ENCODE data around the gene ZNF664.

Gene ZNF664

GRCh38 chr12:123966596-123966995 is 6.4 kb upstream of the ZNF664 start:
- no peak for TF ChIP-seq CTCF (conservative IDR thresholded peaks at IDR 0.05; ENCODE audit: low read depth, low read length)
- no peak overlapping the region for H3K4me3 ChIP-seq (ENCODE audit: low read depth, low read length)
- no peak for DNase-seq (ENCODE audit: low read depth)

- no peak overlapping the region for H3K4me3 ChIP-seq (ENCODE audit: low read depth, low read length)
- no peak for TF ChIP-seq CTCF (conservative IDR thresholded peaks at IDR 0.05; ENCODE audit: low read depth, low read length)
- DNase-seq (ENCODE audit: low read depth) = no peak
These were observed 5.9 kb upstream of the ZNF664 start for GRCh38 chr12:123967121-123967586.

- DNase-seq (ENCODE audit: low read depth) = no peak
- H3K4me3 ChIP-seq (ENCODE audit: low read depth, low read length) = peak overlapping the region; percentile 74
- TF ChIP-seq CTCF (conservative IDR thresholded peaks at IDR 0.05; ENCODE audit: low read depth, low read length) = no peak
These were observed 1.6 kb upstream of the ZNF664 start for GRCh38 chr12:123971449-123971769.

GRCh38 chr12:123971770-123972456 is 1.1 kb upstream of the ZNF664 start:
- peak; percentile 64 for DNase-seq (ENCODE audit: low read depth)
- TF ChIP-seq CTCF (conservative IDR thresholded peaks at IDR 0.05; ENCODE audit: low read depth, low read length) = no peak
- peak overlapping the region; percentile 74 for H3K4me3 ChIP-seq (ENCODE audit: low read depth, low read length)

- TF ChIP-seq CTCF (conservative IDR thresholded peaks at IDR 0.05; ENCODE audit: low read depth, low read length) = no peak
- DNase-seq (ENCODE audit: low read depth) = no peak
- peak overlapping the region; percentile 74 for H3K4me3 ChIP-seq (ENCODE audit: low read depth, low read length)
These were observed 732 bp downstream of the ZNF664 start for GRCh38 chr12:123973552-123974341.

GRCh38 chr12:123976227-123976826 is 3.3 kb downstream of the ZNF664 start:
- no peak for DNase-seq (ENCODE audit: low read depth)
- H3K4me3 ChIP-seq (ENCODE audit: low read depth, low read length) = no peak overlapping the region
- no peak for TF ChIP-seq CTCF (conservative IDR thresholded peaks at IDR 0.05; ENCODE audit: low read depth, low read length)

Data from choroid plexus epithelial cell (primary cell).